Neural progenitor cell (in vitro differentiated cells): ENCODE measurements around the gene TRIM2.

ENCODE experiments used
- EZH2 ChIP-seq: fragments of 200-600 bp; sonication (generic); IDR thresholded peaks from 2 replicates; pipeline ENCODE4 v1.6.1; 2017; ENCODE audit warnings: antibody characterized with exemption, mild to moderate bottlenecking, moderate library complexity
- TF ChIP-seq, protein P1 (sequence below): fragments of 200-600 bp; sonication (generic); IDR thresholded peaks from 2 replicates; pipeline ENCODE4 v1.5.1; 2017; ENCODE audit warnings: antibody characterized with exemption, mild to moderate bottlenecking

GRCh38 chr4:153204728-153205648 is 745 bp downstream of the TRIM2 start:
- TF ChIP-seq, protein P1, sequence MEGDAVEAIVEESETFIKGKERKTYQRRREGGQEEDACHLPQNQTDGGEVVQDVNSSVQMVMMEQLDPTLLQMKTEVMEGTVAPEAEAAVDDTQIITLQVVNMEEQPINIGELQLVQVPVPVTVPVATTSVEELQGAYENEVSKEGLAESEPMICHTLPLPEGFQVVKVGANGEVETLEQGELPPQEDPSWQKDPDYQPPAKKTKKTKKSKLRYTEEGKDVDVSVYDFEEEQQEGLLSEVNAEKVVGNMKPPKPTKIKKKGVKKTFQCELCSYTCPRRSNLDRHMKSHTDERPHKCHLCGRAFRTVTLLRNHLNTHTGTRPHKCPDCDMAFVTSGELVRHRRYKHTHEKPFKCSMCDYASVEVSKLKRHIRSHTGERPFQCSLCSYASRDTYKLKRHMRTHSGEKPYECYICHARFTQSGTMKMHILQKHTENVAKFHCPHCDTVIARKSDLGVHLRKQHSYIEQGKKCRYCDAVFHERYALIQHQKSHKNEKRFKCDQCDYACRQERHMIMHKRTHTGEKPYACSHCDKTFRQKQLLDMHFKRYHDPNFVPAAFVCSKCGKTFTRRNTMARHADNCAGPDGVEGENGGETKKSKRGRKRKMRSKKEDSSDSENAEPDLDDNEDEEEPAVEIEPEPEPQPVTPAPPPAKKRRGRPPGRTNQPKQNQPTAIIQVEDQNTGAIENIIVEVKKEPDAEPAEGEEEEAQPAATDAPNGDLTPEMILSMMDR = peak; percentile 5
- TF ChIP-seq EZH2 = peak; percentile 16
